ENCODE data around the gene GPANK1.
A peak's percentile ranks its signal among the peaks of the same experiment; 100 is the strongest.

The GPANK1 gene

DNA sequence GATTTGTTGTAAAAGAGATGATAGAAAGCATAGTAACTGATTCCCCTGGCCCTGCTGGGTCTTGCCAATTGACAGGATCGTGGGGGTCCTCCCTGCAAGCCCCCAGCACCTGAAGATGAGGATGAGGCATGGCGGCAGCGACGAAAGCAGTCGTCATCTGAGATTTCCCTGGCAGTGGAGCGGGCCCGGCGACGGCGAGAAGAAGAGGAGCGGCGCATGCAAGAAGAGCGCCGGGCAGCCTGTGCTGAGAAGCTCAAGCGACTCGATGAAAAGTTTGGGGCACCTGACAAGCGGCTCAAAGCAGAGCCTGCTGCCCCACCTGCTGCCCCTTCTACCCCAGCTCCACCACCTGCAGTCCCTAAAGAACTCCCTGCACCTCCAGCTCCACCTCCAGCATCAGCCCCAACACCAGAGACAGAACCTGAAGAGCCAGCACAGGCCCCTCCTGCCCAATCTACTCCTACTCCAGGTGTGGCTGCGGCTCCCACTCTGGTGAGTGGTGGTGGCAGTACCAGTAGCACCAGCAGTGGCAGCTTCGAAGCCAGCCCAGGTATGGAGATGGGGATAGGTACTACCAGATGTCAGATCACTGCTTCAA lies 37.0 kb downstream of the GPANK1 start:
- no peak for TF ChIP-seq Cebpa-rat (IDR thresholded peaks at IDR 0.05)
- Histone ChIP-seq H3K27ac (no peak overlapping the region), H3K4me1 (peaks cover 0 to 15% (median 3%) of the 10 kb centered on the region in 10 experiments; a peak in 17 of 20 replicates), H3K36me3 (peaks cover 95 to 100% (median 100%) of the 10 kb centered on the region in 11 experiments), H3K27me3 (no peaks in the 10 kb centered on the region), H4K20me1 (peaks cover 65 to 100% (median 100%) of the 10 kb centered on the region in 11 experiments; a peak in 21 of 22 replicates), H3K4me3 (no peak overlapping the region), H3K4me2 (no peak overlapping the region), H3K9me3 (replicated peaks in 1 of 11) (no peaks in the 10 kb centered on the region), H3K9ac (peak overlapping the region in 1 of 11 experiments; percentile 9; a peak in 1 of 22 replicates)

DNA sequence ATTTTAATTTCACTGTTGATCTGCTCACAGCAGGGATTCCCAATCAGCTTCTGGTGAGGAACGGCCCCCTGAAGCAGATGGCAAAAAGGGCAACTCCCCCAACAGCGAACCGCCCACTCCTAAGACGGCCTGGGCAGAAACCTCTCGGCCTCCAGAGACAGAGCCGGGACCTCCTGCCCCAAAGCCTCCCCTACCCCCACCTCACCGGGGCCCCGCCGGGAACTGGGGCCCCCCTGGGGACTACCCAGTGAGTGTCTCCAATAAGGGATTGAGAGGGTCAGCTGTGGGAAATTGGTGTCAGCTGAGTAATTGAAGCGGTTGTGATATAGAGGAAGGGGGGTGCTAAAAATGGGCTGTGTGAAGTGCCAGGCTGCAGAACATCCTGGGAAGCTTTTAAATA lies 37.8 kb downstream of the GPANK1 start:
- Histone ChIP-seq H3K36me3 (peaks cover 90 to 100% (median 100%) of the 10 kb centered on the region in 11 experiments), H3K4me3 (no peak overlapping the region), H4K20me1 (peaks cover 68 to 100% (median 100%) of the 10 kb centered on the region in 11 experiments; a peak in 21 of 22 replicates), H3K4me2 (no peak overlapping the region), H3K27me3 (no peaks in the 10 kb centered on the region), H3K9me3 (replicated peaks in 1 of 11) (no peaks in the 10 kb centered on the region), H3K4me1 (peaks cover 8 to 24% (median 11%) of the 10 kb centered on the region in 10 experiments), H3K9ac (peak overlapping the region in 6 of 11 experiments; percentile 12 to 32 (median 23); a peak in 6 of 22 replicates), H3K27ac (no peak overlapping the region)
- TF ChIP-seq Cebpa-rat (IDR thresholded peaks at IDR 0.05): no peak

DNA sequence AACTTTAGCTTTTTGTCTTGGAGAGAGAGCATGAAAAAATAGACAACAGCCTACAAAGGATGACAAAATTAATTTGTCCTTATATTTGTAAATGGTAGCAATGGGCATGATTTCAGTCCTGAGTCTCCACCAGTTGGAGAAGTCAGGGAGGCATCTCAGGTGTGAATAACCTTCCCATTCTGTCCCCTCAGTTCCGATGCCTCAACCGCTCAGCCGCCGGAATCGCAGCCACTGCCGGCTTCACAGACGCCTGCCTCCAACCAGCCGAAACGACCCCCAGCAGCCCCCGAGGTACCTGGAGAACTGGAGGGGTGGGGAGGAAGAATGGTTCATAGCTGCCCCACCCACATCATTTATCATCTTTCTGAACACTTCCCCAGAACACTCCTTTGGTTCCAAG lies 40.7 kb downstream of the GPANK1 start:
- H3K4me1 ChIP-seq: peaks cover 17 to 34% (median 23%) of the 10 kb centered on the region in 10 experiments
- H3K4me3 ChIP-seq: no peak overlapping the region
- H4K20me1 ChIP-seq: peaks cover 52 to 83% (median 76%) of the 10 kb centered on the region in 11 experiments; a peak in 21 of 22 replicates
- no peak overlapping the region for H3K27ac ChIP-seq
- H3K9ac ChIP-seq: peak overlapping the region in 2 of 11 experiments; percentile 15 to 18; a peak in 2 of 22 replicates
- H3K36me3 ChIP-seq: peaks cover 61 to 77% (median 76%) of the 10 kb centered on the region in 11 experiments
- H3K9me3 ChIP-seq (replicated peaks in 1 of 11): no peaks in the 10 kb centered on the region
- H3K27me3 ChIP-seq: no peaks in the 10 kb centered on the region
- H3K4me2 ChIP-seq: no peak overlapping the region
- no peak for TF ChIP-seq Cebpa-rat (IDR thresholded peaks at IDR 0.05)

DNA sequence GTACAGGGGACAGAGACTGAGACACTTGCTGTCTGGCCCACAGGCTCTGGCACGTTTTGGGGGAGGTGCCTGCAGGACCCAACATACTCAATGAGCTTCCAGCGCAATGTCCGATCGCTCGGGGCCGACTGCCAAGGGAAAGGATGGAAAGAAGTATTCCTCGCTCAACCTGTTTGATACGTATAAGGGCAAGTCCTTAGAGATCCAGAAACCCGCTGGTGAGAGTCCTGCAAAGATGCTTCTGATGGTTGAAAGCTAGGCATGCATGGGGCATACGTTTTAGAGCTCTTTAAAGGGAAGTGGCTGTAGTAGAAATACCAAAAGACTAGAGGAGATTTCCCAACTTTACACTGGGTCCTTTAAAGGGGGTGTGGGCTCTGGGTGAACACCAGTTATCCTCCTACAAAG lies 42.1 kb downstream of the GPANK1 start:
- peak overlapping the region; percentile 94 to 99 (median 99); a peak in 21 of 22 replicates for H3K9ac ChIP-seq
- peaks cover 38 to 69% (median 62%) of the 10 kb centered on the region in 11 experiments; a peak in 20 of 22 replicates for H4K20me1 ChIP-seq
- peak overlapping the region; percentile 93 to 100 (median 96) for H3K4me2 ChIP-seq
- peaks cover 47 to 63% (median 62%) of the 10 kb centered on the region in 11 experiments for H3K36me3 ChIP-seq
- peak overlapping the region; percentile 89 to 99 (median 96); a peak in 17 of 20 replicates for H3K4me3 ChIP-seq
- H3K27ac ChIP-seq: peak overlapping the region in 6 of 11 experiments; percentile 96 to 99 (median 98); a peak in 5 of 22 replicates
- no peak for TF ChIP-seq Cebpa-rat (IDR thresholded peaks at IDR 0.05)
- H3K27me3 ChIP-seq: no peaks in the 10 kb centered on the region
- H3K9me3 ChIP-seq (replicated peaks in 1 of 11): no peaks in the 10 kb centered on the region
- peaks cover 17 to 45% (median 23%) of the 10 kb centered on the region in 10 experiments for H3K4me1 ChIP-seq

DNA sequence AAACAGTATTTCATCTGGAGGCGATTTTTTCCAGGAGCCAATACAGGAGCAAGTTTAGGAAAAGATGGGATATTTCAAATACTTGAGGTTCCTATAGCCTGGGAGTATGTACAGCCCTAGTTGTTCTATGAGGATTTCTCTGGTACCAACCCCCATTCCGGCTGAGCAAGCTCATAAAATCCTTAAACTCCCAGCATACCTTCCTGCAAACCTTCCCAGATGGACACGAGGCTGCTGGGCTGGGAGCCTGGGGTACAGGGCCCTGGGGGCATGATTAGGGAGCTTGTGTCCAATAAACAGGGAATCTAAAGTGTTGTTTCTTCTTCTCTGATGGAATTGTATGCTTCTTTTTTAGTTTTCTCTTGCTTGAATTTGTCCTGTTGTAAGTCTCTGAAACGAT lies 42.8 kb downstream of the GPANK1 start:
- peaks cover 35 to 62% (median 55%) of the 10 kb centered on the region in 11 experiments; a peak in 20 of 22 replicates for H4K20me1 ChIP-seq
- H3K4me2 ChIP-seq: peak overlapping the region; percentile 93 to 100 (median 96)
- H3K27me3 ChIP-seq: no peaks in the 10 kb centered on the region
- TF ChIP-seq Cebpa-rat (IDR thresholded peaks at IDR 0.05): no peak
- no peaks in the 10 kb centered on the region for H3K9me3 ChIP-seq (replicated peaks in 1 of 11)
- H3K36me3 ChIP-seq: peaks cover 40 to 56% (median 55%) of the 10 kb centered on the region in 11 experiments
- H3K4me1 ChIP-seq: peaks cover 17 to 52% (median 23%) of the 10 kb centered on the region in 10 experiments
- peak overlapping the region; percentile 89 to 99 (median 96) for H3K4me3 ChIP-seq
- H3K27ac ChIP-seq: peak overlapping the region in 10 of 11 experiments; percentile 96 to 99 (median 98); a peak in 20 of 22 replicates
- peak overlapping the region; percentile 94 to 99 (median 99) for H3K9ac ChIP-seq

DNA sequence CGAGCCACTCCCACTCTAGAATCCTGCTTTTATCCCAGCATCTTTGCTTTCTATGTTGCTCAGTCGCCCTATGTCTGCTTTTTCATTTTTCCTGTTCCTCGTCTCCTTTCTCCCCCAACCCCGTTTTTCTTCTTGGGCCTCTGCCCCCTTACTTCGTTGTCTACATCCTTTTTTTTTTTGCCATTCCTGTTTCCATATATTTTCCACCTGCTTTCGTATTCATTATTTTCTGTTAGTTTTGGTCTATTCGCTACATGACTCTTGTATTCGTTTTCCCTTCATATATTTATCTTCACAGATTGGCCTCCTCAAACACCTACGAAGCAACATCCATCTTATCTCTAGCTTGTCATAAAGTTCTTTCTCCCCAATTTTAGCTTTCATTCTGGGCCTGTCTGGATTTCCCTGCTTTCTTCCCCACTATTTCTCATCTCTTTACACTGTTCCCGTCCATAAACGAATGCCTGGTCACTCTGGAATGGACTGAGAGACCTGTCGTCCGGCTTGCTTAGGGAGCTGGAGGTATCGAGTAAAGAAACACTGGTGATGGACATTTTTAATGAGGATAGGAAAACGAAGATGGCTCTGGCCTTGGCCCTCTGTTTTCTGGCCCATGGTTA lies 43.4 kb downstream of the GPANK1 start:
- peak overlapping the region; percentile 88 to 99 (median 98) for H3K27ac ChIP-seq
- H3K9me3 ChIP-seq (replicated peaks in 1 of 11): no peaks in the 10 kb centered on the region
- peaks cover 20 to 57% (median 28%) of the 10 kb centered on the region in 10 experiments for H3K4me1 ChIP-seq
- no peak for TF ChIP-seq Cebpa-rat (IDR thresholded peaks at IDR 0.05)
- peak overlapping the region; percentile 94 to 99 (median 99) for H3K9ac ChIP-seq
- H3K4me3 ChIP-seq: peak overlapping the region; percentile 89 to 99 (median 96)
- H3K4me2 ChIP-seq: peak overlapping the region; percentile 93 to 100 (median 96)
- peaks cover 32 to 57% (median 50%) of the 10 kb centered on the region in 11 experiments; a peak in 20 of 22 replicates for H4K20me1 ChIP-seq
- H3K27me3 ChIP-seq: no peaks in the 10 kb centered on the region
- peaks cover 35 to 50% (median 49%) of the 10 kb centered on the region in 11 experiments for H3K36me3 ChIP-seq

DNA sequence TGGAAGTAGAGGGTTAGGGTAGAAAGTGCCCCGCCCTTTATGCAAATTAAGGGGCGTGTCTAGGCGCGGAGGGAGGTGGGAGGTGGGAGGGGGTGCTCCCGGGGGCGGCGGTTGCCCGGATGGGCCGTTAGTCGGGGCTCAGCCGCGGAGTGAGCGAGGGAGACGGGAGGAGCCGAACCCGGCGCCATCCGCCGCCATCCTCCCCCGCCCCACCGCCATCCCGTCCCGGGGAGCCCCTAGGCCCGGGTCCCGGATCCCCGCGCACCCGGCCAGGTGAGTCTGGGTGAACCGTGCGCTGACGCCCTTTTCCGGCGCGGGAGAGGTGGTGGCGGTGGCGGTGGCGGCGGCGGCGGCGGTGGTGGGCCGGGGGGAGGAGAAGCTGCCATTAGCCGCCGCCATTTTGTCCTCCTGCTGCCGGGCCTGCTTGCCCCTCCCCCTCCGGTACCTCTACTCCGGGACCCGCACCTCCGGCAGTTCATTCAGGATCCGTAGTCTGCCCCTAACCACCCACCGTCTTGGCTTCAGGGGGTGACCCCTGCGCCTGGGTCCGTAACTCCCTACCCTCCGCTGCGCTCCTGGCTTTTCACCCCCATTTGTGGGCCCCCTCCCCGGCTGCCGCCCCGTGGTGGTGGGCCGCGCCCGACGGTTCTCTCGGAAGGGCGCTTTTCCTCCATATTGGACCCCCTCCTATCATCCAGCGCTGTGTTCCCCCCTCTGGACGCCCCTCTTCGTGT lies 44.0 kb downstream of the GPANK1 start, which contains the start of gene PRRC2A:
Gene PRRC2A (plus strand): TSS at position 130 of the 734 bp plus-strand sequence. CDS start 2,075 bp downstream, outside the sequence.
- peaks cover 27 to 64% (median 35%) of the 10 kb centered on the region in 10 experiments for H3K4me1 ChIP-seq
- peak within 1 kb of the TSS; percentile 92 to 99 (median 98) for H3K27ac ChIP-seq
- H3K9ac ChIP-seq: peak within 1 kb of the TSS; percentile 94 to 99 (median 99)
- peaks cover 26 to 50% (median 43%) of the 10 kb centered on the region in 11 experiments; a peak in 20 of 22 replicates for H4K20me1 ChIP-seq
- H3K27me3 ChIP-seq: no peaks in the 10 kb centered on the region
- H3K4me3 ChIP-seq: peak within 1 kb of the TSS; percentile 89 to 99 (median 96)
- no peak for TF ChIP-seq Cebpa-rat (IDR thresholded peaks at IDR 0.05)
- no peaks in the 10 kb centered on the region for H3K9me3 ChIP-seq (replicated peaks in 1 of 11)
- H3K36me3 ChIP-seq: peaks cover 28 to 44% (median 42%) of the 10 kb centered on the region in 11 experiments
- H3K4me2 ChIP-seq: peak within 1 kb of the TSS; percentile 93 to 100 (median 96)

DNA sequence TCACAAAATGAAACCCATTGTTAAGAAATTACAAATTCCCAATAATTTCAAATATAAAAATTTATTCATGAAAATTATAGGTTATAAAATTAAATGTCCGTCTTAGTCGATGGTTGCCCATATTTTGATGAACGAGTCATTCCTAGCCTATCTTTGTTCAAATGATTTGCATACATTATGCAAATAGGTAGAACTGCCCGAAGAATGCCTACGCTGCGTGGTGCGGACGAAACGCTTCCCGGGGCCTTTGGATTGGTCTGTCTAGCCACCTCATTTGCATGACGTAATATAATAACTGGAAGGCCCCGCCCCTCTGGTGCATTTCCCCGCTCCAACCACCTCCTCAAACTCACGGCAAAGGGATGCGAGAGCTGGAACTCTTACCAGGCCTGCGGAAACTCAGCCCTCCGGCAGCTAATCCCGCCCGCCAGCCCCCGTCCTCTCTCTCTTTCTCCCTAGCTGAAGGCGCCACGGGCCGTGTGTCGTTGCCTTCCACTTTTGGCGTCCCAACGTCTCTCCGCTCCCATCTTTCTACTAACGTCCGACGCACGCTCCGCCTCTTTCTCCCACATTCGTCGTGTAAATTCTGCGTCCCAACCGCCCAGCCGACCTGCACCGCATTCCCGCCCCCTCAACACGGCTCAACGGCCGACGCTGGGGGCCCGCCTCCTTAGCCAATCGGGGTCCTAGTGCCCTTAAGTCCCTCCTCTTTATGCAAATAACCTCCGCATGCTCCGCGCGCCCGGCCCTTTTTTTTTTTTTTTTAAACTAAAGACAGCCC lies 44.8 kb downstream of the GPANK1 start:
- no peak for TF ChIP-seq Cebpa-rat (IDR thresholded peaks at IDR 0.05)
- Histone ChIP-seq H3K4me2 (peak overlapping the region; percentile 58 to 96 (median 75)), H3K4me3 (peak overlapping the region; percentile 67 to 99 (median 94)), H3K36me3 (peaks cover 20 to 36% (median 35%) of the 10 kb centered on the region in 11 experiments), H3K9me3 (replicated peaks in 1 of 11) (no peaks in the 10 kb centered on the region), H4K20me1 (peaks cover 26 to 42% (median 36%) of the 10 kb centered on the region in 11 experiments; a peak in 20 of 22 replicates), H3K27ac (peak overlapping the region; percentile 87 to 99 (median 98)), H3K4me1 (peaks cover 35 to 72% (median 42%) of the 10 kb centered on the region in 10 experiments), H3K27me3 (no peaks in the 10 kb centered on the region), H3K9ac (peak overlapping the region; percentile 87 to 99 (median 99))
